GM18526 (cell line): ENCODE results near the gene NTRK1.

Experiments
- POLR2A ChIP-seq: IDR thresholded peaks from 3 replicates; pipeline ENCODE4 v1.6.1; 2011; ENCODE audit not compliant: insufficient read length; ENCODE audit errors: extremely low read depth

The NTRK1 gene

DNA sequence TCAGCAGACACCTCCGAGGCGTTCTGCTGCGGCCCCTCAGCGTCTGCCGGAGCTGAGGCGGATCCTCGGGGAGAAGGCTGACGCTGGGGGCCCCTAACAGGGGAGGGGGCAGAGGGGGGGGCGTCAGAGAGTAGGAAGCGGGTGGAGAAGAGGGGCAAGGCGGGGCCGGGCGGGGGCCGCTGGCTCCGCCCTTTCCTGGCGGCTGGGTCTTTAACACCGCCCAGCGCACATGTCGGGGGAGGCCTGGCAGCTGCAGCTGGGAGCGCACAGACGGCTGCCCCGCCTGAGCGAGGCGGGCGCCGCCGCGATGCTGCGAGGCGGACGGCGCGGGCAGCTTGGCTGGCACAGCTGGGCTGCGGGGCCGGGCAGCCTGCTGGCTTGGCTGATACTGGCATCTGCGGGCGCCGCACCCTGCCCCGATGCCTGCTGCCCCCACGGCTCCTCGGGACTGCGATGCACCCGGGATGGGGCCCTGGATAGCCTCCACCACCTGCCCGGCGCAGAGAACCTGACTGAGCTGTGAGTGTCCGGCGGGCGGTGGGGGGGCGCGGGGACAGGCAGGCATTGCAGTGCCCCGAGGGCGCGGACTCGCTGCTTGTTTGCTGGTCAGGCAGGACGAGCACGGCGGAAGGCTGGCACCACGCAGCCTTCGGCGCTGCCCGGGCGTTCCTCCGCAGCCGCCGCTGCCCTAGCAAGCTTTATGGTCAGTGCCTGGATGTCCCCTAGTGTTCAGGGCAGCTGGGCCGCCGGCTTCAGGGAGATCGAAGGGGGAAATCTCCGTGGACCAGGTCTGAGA is at the start of gene NTRK1:
Gene NTRK1 (plus strand): TSS at position 238 of the 796 bp plus-strand sequence. CDS start 70 bp downstream, at position 308.
- no peak for TF ChIP-seq POLR2A

DNA sequence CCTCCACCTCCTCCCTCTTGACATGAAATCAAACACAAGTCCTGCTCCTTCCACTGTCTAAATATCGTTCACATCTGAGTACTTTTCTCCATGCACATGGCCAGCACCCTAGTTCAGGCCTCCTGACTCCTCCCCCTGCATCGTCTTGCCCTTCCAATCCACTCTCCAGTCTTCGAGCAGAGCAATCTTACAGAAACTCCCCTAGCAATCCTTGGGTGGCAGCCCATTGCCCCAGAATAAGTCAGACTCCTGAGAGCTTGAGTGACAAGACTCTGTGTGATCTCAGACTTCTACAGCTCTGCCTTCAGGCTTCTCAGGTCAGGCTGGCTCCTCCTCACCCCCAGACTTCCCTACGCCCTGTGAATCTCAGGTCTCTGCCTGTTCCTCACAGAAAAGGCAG is 49.5 kb upstream of the NTRK1 start:
- no peak for TF ChIP-seq POLR2A

DNA sequence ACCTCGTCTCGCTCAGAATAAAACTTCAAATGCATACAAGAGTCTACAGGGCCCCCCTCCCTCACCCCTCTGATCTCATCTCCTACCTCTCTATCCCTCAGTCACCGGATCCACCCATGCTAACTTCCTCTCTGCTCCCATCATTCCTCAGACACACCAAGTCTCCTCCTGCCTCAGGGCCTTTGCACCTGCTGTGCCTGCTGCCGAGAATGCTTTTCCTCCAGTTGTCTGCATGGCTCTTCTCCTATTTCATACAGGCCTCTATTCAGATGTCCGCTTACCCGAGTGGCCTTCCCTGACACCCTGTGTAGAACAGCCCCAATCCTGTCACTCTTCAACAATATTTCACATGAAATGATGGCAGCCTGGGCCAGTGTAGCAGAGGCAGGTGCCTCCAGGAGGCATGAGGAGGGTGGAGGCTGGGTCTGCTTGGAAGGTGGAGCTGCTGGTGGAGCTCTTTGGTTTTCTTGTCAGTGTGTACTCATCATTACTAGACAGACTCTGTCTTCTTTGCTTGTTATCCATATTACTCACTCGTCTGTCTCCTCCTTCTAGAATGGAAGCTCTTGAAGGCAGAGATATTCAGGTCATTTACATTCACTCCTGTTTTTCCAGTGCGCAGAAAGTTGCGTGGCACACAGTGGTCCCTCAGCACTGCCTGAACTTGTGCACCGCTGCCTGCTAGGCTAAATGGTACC is 48.2 kb upstream of the NTRK1 start:
- no peak for TF ChIP-seq POLR2A

DNA sequence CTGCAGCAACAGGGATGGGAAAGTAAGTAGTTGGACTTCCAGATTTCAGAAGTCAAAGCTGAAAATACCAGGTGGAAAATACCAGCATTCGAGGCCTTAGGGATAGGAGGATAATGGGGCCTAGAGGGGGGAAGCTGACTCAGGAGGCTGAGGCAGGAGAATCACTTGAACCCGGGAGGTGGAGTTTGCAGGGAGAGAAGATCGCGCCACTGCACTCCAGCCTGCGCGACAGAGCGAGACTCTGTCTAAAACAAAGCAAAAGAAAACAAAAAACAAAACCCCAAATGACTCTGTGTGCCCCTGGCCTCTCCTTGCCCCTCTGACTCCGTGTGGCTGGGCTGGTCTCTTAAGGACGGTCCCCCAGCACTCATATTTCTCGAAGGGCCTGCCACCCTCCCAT is 47.4 kb upstream of the NTRK1 start:
- TF ChIP-seq POLR2A: no peak

DNA sequence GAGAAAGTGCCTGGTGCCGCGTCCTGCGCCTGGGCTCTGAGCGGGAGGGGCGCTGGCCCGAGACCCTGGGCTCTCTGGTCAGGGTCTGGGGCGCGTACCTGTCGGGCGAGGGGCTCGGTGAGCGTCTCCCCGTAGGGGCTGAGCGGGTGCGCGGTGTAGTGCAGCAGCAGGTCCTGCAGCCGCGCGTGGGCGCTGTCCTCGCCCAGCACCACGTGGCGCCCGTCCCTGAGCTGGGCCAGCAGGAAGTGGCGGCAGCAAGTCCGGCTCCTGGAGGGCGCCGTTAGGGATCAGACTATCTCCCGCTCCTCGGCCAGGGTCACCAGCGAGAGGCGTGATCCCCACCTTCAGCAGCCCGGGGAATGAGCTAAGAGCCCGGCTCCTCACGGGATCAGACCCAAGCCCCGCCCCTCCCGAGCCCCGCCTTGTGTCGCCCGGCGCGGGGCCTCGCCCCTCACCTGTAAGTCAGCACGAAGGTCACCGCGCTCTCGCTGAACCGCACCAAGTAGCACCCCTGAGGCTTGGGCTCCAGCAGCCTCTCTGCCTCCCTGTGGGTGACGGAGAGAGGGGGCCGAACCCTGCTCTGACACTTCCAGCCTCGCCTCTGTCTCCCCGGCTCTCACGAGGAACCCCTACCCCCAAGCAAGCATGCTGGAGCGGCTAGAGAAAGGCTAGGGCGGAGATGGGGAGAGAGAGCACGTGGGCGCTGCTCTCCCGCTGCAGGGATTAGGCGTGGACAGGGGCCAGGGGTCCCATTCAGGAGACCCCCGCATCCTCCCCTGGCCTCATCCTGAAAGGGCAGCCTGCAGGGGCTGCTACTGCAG is 46.7 kb upstream of the NTRK1 start:
- no peak for TF ChIP-seq POLR2A

DNA sequence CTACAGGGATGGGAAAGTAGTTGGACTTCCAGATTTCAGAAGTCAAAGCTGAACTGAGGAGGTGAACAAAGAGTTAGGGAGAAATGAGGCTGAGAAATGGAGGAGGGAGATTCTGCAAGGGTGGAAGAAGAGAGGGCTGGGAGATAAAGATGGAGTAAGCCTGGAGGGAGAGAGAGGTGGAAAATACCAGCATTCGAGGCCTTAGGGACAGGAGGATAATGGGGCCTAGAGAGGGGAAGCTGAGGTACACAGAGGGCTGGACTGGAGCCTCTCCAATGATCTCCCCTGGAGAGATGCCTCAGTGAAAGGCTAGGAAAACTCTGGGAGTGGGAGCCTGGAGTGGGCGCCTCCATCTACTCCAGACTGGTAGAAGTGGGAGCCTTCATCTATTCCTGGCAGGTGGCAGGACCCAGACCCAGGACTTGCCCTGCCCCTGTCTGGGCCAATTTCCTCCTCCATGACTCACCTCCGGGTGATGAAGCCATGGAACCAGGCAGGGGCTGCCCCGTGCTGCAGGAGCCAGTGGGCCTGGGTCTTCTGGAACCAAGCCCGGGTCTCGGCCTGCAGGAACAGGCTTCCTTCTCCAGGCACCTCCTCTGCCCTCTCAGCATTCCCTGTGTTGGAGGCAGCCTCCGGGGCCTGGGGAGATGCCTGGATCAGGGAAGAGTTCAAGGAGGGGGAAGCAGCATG is 45.9 kb upstream of the NTRK1 start:
- TF ChIP-seq POLR2A: no peak

DNA sequence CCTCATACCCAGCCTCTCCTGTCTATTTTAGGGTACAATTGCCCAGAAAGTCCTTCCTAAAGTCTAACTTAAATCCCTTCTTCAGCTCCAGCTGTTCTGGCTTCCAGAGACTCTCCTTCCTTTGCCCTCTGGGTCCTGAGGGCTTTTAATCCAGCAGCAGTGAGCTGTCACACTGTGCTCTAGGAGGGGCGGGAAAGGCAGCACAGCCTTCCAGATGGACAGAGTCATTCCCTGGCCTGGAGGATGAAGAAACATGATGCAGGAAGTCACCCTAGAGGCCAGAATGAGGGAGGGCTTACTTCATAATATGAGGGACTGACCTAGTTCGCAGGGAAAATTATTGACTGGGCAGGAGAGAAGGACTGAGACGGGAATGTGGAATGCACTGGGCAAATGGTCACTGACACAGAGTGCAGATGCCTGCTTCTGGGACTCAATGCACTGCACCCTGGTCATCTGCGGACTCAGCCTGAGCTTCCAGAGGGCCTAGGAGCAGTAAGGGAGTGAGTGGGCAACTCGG is 45.3 kb upstream of the NTRK1 start:
- TF ChIP-seq POLR2A: no peak

DNA sequence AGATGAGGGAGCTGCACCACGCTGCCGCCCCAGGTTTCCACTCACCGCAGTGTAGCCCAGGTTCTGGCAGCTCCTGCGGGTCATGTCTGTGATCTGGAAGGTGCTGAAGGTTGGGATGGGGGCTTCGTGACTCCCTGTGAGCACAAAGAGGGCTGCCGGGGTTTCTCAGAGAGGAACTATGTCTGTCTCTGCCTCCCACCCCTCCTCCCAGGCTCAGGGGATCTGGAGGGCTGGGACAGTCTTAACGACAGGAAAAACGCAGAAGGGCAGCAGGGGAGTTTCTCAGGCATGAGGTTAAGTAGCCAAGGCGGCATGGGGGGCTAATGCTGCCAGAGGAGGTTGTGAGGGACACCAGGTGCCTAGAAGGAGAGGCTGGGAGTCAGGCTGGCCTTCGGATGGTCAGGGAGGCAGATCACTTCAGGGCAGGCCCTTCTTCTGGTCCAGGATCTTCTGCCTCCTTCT is 44.7 kb upstream of the NTRK1 start:
- no peak for TF ChIP-seq POLR2A

DNA sequence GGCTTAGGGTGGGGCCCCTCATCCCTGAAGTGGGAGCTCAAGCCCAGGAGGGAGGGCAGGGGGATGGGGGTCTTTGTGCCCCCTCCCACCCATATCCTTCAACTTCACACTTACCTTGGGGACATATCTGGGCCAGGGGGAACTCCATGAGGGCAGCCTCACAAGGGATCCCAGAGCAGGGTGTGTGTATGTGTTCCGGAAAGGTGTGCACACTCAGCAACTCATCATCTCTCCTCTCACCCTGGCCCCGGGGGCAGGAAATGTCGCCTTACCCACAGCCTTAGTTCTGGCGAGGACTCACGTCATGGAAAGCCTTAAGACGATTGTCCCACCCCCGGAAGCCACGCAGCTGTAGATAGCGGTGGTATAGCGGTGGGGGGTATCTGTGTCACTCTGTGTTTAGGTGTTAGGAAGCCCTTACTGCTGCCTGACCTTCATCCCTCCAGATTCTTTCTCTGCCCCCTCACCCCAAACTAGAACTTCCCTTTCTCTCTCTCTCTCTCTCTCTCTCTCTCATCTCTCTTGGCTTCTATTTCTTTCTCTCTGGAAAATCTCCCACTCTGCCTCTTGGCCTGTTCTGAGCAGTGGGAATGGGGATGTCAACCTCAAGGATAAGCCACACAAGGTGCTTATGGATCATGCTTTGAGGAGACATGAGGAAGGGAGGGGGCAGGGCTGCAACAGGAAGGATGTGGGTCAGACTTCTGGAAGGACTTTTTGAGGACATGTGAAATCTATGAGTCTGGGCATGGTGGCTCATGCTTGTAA is 43.9 kb upstream of the NTRK1 start, which contains the start of gene SH2D2A:
Gene SH2D2A (minus strand): TSS at position 288 of the 768 bp plus-strand sequence. CDS start 140 bp downstream, at position 148.
- peak; percentile 43 for TF ChIP-seq POLR2A

DNA sequence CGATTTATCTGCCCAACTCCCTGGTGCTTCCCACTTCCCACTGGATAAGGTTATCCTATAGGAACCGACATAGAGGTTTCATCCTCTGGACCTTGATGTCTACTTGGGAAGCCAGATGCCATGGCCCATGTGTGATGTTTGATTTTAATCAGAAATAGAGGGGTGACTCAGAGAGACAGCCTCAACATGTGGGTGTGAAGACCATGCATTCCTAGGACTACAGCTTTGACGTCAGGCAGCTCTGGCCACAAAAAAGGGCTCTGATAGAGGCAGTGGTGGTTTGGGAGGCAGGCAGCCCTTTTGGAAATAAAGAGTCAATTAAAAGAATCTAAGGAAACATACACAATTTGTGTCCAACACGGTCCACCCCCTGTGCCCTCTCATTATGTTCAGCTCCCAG is 38.9 kb upstream of the NTRK1 start:
- TF ChIP-seq POLR2A: no peak

DNA sequence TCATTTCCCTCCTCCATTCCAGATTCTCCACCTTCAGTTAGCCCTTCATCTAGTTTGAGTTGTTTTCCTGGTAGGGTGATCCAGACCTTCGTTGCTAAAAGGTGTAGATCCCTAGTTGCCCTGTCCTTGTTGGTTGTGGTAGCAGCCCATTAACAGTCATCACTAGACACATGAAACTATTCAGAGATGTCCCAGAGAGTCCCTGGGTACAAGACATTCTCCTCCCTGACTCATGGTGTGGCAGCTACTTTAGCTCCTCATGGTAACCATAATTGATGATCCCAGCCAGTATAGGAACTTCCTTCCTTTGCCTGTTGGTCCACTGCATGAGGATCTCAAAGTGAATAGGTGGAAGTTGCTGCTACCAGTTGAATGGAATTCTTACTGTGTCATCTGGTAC is 38.0 kb upstream of the NTRK1 start:
- no peak for TF ChIP-seq POLR2A

DNA sequence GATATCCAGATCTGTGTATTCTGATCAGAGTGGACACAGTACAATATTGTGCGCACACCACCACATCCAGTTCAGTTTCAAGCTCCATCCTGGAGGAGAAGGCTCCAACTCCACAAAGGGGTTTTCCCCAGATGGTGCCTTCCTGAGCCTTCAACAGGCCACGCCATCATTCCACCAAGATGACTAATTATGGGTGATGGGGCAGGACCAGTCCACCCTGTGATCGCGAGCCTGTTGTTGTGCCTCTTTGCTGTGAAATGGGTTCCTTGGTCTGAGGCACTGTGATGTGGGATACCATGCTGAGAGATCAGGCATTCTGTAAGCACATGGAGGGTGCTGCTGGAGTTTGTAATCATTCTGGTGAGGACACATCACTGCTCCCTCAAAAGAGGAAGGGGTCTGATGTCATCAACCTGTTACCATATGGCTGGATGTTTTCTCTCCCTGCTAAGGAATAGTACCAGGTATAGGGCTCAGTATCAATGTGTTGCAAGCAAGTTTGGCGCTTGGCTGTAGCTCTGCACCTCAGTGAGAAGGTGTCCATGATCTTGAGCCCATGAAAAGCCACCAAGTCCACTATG is 37.4 kb upstream of the NTRK1 start:
- TF ChIP-seq POLR2A: no peak

DNA sequence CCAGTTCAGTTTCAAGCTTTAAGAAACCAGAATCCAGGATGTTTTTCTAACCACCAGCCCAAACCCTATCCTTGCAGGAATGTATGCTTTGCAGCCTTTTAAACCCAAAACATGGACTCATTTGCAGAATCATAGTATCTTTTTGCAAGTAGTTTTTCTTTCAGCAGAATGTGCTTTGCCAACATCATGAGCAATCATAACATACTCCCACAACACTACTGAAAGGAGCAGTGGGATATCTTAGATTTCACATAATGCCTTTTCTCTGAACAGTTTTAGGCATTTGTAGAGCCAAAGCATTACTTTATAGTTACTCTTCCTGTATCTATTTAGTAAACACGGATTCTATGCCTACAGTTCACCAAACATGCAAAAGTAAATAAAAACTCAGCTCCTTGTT is 34.0 kb upstream of the NTRK1 start:
- no peak for TF ChIP-seq POLR2A
